NCI-H774 (cell line): Measurements from ENCODE around the gene YPEL3.
"Not testable (repeated sequence)": the region's sequence is repeated elsewhere in the genome, so short reads cannot be mapped to it uniquely, and the experiment has no call there.

Experiments used
- DNase-seq: peaks from one replicate; lab custom pipeline; 2025; lab: John Stamatoyannopoulos, UW

The YPEL3 gene

DNA sequence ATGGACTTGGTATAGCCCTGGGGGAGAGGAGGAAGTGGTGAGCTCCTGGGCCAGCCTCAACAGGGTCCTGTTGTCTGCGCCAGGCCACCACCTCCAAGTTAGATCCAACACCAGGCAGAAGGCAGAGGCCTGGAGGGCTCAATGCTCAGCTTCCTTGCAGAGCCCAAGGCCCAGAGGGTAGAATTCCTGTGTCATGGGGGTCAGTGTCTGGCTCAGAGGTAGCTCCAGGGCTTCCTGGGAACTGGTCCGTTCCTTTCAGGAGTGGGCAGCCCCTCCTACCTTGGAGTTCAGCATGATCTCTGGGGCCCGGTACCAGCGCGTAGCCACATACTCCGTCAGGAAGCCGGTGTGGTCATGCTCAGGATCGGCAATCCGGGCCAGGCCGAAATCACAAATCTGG, 21.8 kb upstream of the YPEL3 start:
- no peak for DNase-seq

DNA sequence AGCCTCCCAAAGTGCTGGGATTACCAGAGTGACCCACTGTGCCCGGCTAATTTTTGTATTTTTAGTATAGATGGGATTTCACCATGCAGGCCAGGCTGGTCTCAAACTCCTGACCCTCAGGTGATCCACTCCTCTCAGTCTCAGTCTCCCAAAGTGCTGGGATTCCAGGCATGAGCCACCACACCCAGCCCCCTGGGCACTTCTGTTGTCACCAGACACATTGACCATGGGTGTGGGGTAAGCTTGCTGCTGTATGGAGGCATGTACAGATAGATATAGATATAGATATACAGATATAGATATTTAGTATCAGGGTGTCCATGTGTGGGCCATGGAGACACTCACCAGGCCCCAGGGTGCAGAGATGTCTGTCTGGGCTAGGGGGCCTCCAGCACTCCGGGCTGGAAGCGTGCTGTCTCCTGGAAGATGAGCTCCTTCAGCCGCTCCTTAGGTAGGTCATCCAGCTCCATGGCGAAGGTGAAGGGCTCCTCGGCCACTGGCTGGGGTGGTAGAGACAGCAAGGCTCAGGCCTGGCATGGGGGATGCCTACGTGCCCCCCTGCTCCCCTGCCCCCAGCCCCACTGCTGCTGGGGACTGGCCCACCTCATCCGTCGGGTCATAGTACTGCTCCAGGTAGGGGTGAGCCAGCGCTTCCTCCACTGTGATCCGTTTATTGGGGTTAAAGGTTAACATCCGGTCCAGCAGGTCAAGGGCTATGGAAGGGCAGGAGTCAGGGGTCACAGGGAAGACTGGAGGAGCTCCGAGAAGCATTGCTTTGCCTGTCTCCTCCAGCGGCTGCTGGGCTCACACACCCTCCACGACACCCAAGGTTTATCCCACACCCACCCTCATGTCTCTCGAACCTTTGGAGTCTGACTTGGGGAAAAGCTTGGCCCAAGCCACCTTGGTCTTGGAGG, 20.5 kb upstream of the YPEL3 start:
- DNase-seq = no peak

GRCh38 chr16:30115238-30115637, 19.2 kb upstream of the YPEL3 start:
- no peak for DNase-seq

GRCh38 chr16:30114833-30115232, 18.8 kb upstream of the YPEL3 start:
- not testable (repeated sequence) for DNase-seq

- DNase-seq = no peak
Observed at GRCh38 chr16:30114411-30114810, 18.4 kb upstream of the YPEL3 start.

DNA sequence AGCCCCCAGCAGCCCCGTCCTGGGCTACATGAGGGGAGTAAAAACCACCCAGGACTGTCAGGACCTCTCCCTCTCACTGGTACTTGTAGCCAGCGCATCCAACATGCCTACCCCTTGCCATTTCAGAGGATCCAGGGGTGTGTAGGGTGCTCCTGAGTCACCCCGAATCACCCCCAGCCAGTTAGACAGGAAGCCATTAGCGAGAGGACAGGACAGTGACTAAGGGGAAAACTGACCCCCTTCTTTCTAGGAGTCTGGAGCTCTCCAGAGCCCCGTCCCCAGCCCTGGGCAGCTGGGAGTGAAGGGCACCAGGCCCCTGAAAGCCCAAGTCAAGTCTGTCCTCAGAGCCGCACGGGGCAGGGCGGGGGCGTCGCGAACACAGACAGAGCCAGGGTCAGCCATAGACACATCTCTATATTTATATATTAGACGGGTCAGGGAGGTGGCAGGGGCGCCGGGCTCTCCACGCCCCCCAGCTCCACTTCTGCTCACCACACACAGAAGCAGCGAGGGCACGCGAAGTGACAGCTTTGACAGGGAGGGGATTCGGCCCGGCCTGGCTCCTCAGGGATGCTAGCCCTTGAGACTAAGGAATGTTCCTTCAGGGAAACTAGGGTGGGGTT, 17.8 kb upstream of the YPEL3 start:
- DNase-seq = no peak

GRCh38 chr16:30113031-30113710, 17.2 kb upstream of the YPEL3 start, which contains the start of gene GDPD3:
Gene GDPD3, minus strand, starts transcription at chr16:30113537. Its CDS starts 59 bp downstream, at chr16:30113478.
- DNase-seq = no peak

DNA sequence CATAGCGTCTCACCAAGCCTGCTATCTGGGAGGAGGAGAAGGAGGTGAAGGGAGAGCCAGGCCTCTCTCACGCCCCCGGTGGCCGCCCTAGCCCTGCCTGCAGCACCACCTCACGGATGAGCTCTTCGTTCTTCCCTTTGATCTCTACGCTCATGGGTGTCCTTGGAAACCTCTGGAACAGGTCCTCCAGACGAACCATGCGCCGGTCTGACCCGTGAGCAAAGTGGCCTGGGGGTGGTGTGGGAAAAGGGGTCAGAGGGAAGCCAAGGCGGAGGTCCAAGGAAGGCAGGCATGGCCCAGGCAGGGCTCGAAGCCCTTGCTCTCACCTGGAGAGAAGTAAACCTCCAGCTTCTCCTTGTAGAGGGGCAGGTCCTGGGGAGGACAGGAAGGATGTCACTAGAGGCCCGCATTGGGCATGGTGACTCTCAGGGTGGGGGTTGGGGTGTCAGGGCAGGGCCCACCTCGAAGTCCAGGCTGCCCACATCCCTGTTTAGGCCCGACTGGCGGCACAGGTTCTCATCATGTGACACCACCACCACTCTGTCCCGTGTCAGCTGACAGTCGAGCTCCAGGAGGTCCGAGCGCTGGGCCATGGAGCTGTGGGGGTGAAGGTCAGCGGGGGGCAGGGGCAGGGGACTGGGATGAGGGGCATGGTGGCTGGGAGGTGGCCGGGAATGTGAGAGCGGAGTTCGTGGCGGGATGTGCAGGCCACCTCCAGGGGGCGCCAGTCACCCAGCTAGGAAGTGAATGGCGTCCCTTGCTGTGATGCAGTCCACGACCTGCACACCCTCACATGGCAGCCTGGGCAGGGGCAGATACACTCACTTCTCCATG, 16.4 kb upstream of the YPEL3 start:
- DNase-seq = no peak

GRCh38 chr16:30110661-30111060, 14.6 kb upstream of the YPEL3 start:
- DNase-seq = no peak

- DNase-seq = no peak
Observed at GRCh38 chr16:30108059-30108850, 12.2 kb upstream of the YPEL3 start.

GRCh38 chr16:30104492-30104891, 8.5 kb upstream of the YPEL3 start:
- no peak for DNase-seq

DNA sequence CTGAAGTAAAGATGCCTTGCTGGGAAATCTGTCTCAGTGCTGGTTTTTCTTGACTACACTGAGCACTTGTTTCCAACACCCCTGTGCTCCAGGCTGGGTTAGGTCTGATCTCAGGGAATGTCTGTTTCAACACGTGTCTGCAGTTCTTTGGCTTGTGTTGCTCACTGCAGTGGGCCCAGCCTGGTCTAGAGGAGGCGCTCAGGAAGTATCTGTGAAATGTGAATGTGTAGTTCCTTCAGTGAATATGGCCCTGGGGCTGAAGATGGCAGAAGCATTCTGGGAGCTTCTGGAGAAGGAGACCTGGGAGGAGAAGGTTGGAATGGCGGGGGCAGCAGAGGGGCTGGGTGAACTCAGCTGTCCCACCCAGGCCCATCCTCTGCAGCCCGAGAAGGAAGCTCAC, 8.1 kb upstream of the YPEL3 start:
- no peak for DNase-seq

GRCh38 chr16:30096862-30097563, 1.0 kb upstream of the YPEL3 start:
- DNase-seq = no peak

- no peak for DNase-seq
Observed at GRCh38 chr16:30095166-30096078, 591 bp downstream of the YPEL3 start.

DNA sequence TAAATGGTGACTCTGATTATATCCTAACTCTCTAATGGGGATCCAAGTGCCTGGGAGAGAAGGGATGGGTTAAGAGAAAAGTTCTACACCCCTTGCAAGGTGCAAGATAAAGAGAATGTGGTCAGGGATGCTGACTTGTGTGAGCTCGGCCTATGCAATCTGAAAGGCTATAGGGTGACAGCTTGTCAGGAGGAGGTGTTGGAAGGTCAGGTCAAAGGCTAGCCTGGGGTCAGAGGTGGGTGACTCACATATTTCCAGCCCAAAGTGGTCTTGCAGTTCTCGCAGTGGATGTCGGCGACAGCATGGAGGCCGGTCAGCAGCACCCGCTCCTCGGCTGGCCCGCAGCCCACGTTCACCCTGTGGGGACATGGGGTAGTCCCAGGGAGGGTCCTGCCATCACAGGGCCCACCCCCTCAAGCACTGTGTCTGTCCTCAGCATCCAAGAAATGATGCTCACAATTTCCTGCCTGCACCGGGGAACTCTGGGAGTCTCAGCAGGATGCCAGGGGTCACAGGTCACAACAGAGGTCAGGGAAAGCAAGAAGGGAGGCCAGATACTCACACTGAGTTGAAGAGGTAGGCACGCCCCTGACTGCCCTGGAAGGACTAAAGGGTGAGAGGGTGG, 1.4 kb downstream of the YPEL3 start:
- DNase-seq = no peak

DNA sequence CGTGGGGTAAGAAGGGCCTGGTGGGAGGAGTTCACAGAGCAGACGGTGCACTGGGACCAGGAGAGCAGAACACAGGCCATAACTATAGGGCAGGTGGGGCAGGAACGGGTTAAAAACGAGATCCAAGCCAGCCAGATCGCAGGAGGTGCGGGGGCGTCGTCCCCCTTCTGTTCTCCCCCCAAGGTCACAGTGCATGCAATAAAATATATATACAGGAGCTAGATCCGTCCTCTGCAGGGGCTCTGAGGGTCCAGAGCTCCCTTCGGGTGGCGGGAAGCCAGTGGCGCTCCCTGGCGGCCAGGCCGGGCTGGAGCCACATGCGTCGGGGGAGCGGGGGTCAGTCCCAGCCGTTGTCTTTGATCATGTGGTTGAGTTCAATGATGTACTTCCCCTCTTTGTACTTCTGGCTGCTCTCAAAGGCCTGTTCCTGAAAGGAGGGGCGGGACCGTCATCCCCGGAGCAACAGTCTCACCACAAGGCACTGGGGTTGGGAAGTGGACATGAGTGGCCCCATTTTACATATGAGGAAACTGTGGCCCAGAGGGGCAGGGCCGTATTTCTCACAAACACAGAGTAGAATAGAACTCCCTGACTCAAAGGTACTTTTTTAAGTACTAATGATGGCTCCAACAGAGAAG, 3.5 kb downstream of the YPEL3 start:
- peak; percentile 75 for DNase-seq

DNA sequence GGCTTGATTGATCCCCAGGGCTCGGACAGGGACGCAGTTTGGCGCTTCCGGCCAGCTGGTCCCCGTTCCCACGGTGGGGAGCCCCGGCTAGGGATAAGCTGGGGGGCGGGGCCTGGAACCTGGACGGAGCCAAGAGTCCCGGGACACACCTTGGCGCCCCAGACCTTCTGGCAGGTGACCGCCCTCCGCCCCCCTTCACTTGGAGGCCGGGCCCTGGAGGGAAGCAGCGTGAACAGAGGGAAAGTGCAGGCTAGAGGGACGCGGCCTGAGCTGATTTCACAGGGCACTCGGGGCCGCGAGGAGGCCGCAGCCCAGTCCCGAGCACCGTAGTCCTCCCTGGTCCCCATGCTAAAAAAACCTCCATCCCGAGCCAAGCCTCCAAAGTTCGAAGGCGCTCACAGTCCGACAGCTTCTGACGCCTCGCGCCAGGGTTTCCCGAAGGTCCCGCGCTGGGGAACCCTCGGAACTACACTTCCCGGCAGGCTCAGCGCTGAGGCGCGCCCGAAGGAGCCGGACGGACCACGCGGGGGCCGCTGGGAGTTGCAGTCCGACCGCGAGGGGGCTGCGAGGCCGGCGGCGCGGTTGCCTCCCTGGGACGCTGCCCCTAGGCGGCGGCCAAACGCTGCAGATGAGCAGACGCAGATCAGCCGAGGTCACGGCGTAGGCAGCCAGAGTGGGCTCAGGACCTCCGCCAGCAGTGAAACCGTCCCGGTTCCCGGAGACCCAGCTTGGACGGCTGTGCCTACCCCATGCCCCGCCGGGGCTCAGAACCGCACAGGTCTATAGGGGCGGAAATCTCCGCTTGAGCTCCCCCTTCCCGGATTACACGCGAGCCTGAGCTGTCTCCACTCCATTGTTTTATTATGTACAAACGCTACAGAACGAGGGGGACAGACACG, 4.3 kb downstream of the YPEL3 start, which contains the start of gene TBX6:
TBX6 (minus strand) TSS at position 451 of the 899 bp plus-strand sequence. CDS start 731 bp downstream, outside the sequence.
- DNase-seq = peak; percentile 89
